ENCODE results near the gene ECSCR.

DNA sequence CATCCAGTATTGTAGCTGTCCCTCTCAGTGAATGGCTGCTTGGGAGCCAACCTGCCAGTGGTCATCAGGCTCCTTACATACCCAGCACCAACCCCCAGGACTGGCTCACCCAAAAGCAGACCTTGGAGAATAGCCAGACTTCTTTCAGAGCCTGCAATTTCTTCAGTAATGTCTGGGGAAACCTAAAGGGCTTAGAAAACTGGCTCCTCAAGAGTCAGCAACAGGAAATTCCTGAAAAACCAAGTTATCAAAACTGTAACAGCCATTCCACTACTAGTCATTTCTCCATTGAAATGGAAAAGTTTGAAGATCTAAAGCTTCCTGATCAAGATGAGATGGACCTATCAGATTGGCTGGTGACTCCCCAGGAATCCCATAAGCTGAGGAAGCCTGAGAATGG is 32.3 kb upstream of the ECSCR start:
- TF ChIP-seq, protein P1, sequence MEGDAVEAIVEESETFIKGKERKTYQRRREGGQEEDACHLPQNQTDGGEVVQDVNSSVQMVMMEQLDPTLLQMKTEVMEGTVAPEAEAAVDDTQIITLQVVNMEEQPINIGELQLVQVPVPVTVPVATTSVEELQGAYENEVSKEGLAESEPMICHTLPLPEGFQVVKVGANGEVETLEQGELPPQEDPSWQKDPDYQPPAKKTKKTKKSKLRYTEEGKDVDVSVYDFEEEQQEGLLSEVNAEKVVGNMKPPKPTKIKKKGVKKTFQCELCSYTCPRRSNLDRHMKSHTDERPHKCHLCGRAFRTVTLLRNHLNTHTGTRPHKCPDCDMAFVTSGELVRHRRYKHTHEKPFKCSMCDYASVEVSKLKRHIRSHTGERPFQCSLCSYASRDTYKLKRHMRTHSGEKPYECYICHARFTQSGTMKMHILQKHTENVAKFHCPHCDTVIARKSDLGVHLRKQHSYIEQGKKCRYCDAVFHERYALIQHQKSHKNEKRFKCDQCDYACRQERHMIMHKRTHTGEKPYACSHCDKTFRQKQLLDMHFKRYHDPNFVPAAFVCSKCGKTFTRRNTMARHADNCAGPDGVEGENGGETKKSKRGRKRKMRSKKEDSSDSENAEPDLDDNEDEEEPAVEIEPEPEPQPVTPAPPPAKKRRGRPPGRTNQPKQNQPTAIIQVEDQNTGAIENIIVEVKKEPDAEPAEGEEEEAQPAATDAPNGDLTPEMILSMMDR (IDR thresholded peaks at IDR 0.05), result no peak
- TF ChIP-seq ZFX (IDR thresholded peaks at IDR 0.05; ENCODE audit: borderline replicate concordance), result no peak
